Fibroblast of the conjunctiva (primary cell): ENCODE data around the gene CPN1.

Source experiments
- DNase-seq: peaks from one replicate; pipeline ENCODE4 v3.0.0-alpha.2; 2010; ENCODE audit warnings: low read depth

CPN1 gene

GRCh38 chr10:99995713-99996112 is 86.0 kb downstream of the CPN1 start:
- no peak for DNase-seq

- DNase-seq, result no peak
These were observed 86.4 kb downstream of the CPN1 start for GRCh38 chr10:99995269-99995668.

- no peak for DNase-seq
These were observed 86.9 kb downstream of the CPN1 start for GRCh38 chr10:99994801-99995200.

GRCh38 chr10:99993701-99994689 is 87.7 kb downstream of the CPN1 start:
- peak; percentile 93 for DNase-seq
